RWPE1 (cell line): ENCODE data around the gene GALNT2.

Experiments
- CTCF ChIA-PET: fragments of 350-600 bp; sonication (Branson Sonifier 250); formaldehyde crosslinking; extraction: SDS; loops from one replicate; lab custom pipeline; 2021; lab: Yijun Ruan, JAX
- POLR2A ChIA-PET: fragments of 400-600 bp; formaldehyde crosslinking; extraction: SDS; loops from one replicate; lab custom pipeline; 2020; ENCODE audit warnings: antibody characterized with exemption; ENCODE audit not compliant: low non-redundant PET; lab: Yijun Ruan, JAX
- DNase-seq: peaks from one replicate; pipeline ENCODE4 v3.0.0; 2012; ENCODE audit warnings: low spot score
- H3K27ac ChIP-seq: fragments of 450-650 bp; 2 replicates; pipeline ENCODE4 v1.5.1; 2017
- TF ChIP-seq, protein P1 (sequence below): fragments of 450-650 bp; conservative IDR thresholded peaks from 2 replicates; pipeline ENCODE4 v1.5.1; 2017; ENCODE audit warnings: low read depth, mild to moderate bottlenecking

The GALNT2 gene

DNA sequence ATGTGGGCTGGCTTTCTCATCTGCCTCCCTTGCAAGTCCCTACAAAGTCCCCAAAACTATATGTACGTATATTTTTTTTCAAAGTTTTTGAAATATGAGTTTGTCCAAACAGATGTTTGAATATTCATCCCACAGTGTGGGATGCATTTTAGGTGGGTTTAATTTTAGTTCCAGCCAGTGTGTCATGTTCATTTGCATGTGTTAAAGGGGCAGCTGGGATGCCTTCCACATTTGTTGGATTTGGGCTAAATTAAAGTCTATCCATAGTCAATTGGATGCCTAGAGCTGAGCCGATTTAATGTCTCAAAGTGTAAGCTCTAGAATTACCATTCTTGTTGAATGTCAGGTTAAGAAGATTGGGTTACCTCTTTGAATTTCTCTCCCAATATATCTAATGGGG is 139.2 kb downstream of the GALNT2 start:
- DNase-seq, result no peak
- TF ChIP-seq, protein P1, sequence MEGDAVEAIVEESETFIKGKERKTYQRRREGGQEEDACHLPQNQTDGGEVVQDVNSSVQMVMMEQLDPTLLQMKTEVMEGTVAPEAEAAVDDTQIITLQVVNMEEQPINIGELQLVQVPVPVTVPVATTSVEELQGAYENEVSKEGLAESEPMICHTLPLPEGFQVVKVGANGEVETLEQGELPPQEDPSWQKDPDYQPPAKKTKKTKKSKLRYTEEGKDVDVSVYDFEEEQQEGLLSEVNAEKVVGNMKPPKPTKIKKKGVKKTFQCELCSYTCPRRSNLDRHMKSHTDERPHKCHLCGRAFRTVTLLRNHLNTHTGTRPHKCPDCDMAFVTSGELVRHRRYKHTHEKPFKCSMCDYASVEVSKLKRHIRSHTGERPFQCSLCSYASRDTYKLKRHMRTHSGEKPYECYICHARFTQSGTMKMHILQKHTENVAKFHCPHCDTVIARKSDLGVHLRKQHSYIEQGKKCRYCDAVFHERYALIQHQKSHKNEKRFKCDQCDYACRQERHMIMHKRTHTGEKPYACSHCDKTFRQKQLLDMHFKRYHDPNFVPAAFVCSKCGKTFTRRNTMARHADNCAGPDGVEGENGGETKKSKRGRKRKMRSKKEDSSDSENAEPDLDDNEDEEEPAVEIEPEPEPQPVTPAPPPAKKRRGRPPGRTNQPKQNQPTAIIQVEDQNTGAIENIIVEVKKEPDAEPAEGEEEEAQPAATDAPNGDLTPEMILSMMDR, result no peak
- CTCF ChIA-PET, result interaction anchor here (0.6 kb wide), 1 partner anchor 41 kb away, joined by 8 read pairs; no protein-coding TSS in a partner anchor
- POLR2A ChIA-PET, result no interaction called here
- H3K27ac ChIP-seq, result no peak overlapping the region

DNA sequence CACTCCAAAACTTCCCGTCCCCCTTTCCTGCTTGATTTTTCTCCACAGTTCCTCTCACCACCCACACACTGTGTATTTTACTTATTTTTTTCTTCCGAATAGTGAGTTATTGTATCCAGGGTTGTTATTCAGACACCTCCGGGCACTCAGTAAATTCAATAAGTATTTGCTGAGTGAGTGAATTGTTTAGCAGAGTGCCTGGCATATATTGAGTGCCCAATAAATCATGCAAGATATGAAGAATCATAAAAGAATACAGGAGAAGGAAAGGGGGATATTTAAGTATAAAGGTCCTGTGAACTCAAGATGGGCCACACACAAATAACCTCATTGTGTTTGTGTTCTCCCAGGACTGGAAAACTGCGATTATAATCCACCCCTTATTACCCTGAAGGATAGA is 139.9 kb downstream of the GALNT2 start:
- TF ChIP-seq, protein P1, result no peak
- ChIA-PET POLR2A (no interaction called here), CTCF (no interaction called here)
- H3K27ac ChIP-seq, result no peak overlapping the region
- DNase-seq, result no peak

DNA sequence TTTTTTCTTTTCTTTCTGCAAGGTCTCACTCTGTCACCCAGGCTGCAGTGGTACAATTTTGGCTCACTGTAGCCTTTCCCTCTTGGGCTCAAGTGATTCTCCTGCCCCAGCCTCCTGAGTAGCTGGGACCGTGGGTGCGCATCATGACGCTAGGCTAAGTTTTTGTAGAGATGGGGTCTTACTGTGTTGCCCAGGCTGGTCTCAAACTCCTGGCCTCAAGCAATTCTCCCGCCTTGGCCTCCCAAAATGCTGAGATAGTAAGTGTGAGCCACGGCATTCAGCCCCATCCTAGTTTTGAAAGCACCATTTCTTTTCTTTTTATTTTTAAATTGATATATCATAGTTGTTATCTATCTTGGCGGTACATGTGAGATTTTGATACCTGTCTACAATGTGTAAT is 140.6 kb downstream of the GALNT2 start:
- H3K27ac ChIP-seq, result no peak overlapping the region
- CTCF ChIA-PET, result no interaction called here
- no peak for DNase-seq
- POLR2A ChIA-PET, result no interaction called here
- TF ChIP-seq, protein P1, result no peak

DNA sequence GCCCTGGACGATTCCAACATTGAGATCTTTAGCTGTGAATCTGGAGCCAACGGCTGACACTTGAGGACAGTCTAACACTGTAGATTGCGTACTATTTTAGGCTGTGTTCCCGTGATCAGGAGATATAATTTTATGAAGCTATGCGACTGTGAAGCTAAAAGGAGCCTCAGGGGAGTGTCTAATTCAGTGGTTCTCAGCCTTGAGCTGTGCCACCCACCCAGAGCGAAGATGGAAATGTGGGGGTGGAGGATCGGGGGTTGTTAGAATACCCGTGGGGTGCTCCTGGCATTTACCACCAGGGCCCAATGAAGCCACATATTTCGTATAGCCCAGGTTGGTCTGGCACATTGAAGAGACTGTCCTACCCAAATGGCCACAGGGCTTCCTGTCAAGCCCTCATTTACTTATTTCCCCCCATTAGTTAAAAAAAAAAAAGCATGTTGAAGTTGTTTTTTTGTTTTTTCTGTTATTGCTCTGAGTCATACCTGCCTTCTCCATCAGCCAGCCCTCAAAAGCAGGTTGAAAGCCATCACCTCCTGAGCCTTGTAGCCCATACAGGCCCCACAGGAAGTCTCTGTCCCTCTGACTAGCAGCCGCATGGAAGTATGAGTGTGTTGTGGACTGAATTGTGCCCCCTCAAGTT is 141.7 kb downstream of the GALNT2 start:
- DNase-seq, result no peak
- CTCF ChIA-PET, result no interaction called here
- POLR2A ChIA-PET, result no interaction called here
- TF ChIP-seq, protein P1, result no peak
- H3K27ac ChIP-seq, result no peak overlapping the region

DNA sequence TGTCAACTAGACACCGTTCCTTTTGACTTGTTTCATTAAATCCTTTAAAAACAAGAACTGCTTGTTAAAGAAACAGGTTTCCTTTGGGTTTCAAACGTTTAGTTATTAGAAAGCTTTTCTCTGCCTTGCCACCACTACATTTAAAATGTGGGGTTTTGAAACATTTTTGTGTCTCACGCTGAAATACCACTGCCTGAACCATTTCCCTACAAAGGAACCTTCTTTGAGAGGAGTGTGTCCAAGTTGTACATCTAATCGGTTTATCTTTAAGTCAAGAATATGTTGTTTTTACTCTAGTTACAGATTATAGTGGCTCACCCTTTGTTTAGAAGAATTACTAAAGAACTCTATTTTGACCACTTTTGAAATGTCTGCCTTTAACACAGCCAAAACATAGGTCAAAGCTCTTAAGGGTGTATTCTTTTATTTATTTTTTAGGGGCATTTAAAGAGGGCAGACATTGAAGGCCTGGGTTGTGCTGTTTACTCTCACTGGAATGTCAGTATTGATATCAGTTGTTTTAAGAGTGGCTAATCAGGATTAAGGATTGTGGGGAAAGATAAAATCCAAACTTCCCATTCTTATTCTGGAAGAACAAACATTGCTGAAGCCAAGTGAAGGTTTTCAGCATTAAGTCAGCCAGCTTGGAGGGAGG is 143.4 kb downstream of the GALNT2 start:
- no peak overlapping the region for H3K27ac ChIP-seq
- ChIA-PET CTCF (no interaction called here), POLR2A (no interaction called here)
- TF ChIP-seq, protein P1, result no peak
- DNase-seq, result no peak

DNA sequence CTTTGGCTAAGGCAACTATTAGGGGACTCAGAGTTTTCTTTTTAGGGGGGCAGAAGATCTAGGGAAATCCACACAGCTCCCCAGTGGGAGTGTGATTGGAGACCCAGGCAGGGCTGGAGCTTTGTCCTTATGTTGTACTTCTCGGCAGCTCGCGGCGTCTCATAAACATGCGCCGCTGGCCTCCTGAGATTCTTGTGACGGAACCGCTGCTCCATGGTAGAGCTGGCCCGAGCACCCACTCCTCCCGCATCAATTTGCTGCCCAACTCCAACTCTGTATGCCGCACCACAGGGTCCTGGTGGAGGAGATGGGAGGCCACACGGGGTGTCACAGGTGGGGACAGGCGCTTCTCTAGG is 143.9 kb downstream of the GALNT2 start:
- TF ChIP-seq, protein P1, result no peak
- ChIA-PET POLR2A (no interaction called here), CTCF (no interaction called here)
- no peak overlapping the region for H3K27ac ChIP-seq
- no peak for DNase-seq
